NT2/D1 (cell line): ENCODE results near the gene TM2D3.

Experiments used
- YY1 ChIP-seq: IDR thresholded peaks from 2 replicates; pipeline ENCODE4 v1.6.1; 2011; ENCODE audit not compliant: insufficient read length, insufficient read depth
- ZNF274 ChIP-seq: IDR thresholded peaks from 2 replicates; pipeline ENCODE4 v1.6.1; 2011; ENCODE audit warnings: mild to moderate bottlenecking, low read depth, low read length

DNA sequence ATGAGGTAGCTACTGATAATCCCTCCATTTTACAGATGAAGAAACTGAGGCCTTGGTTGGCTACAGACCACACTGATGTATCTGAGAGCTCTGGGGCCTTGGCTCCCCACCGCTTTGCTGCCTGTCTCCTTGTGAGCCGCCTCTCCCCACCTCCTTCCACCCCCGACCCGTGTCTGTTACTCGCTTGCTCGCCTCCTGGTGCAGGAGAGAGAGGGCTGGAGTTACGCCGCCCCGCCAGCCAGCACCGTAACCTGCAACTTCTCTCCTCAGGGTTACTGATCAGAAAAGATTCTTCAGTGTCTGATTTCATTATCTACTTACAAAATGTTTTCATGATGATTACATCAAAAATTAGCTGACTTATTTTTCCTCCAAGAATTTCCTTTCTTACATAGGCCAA lies 34.1 kb downstream of the TM2D3 start:
- TF ChIP-seq YY1 (no peak), ZNF274 (no peak)
